ENCODE results near the gene SLC7A4. TPM values are rescaled to one million over a fixed set of nuclear protein-coding genes. Genes with fewer than 3 reads are reported as not detected.

The SLC7A4 gene, protein sequence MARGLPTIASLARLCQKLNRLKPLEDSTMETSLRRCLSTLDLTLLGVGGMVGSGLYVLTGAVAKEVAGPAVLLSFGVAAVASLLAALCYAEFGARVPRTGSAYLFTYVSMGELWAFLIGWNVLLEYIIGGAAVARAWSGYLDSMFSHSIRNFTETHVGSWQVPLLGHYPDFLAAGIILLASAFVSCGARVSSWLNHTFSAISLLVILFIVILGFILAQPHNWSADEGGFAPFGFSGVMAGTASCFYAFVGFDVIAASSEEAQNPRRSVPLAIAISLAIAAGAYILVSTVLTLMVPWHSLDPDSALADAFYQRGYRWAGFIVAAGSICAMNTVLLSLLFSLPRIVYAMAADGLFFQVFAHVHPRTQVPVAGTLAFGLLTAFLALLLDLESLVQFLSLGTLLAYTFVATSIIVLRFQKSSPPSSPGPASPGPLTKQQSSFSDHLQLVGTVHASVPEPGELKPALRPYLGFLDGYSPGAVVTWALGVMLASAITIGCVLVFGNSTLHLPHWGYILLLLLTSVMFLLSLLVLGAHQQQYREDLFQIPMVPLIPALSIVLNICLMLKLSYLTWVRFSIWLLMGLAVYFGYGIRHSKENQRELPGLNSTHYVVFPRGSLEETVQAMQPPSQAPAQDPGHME
- total RNA-seq (under 1 TPM in 2 of 5 experiments, not detected in 3; 0.13 TPM), polyA plus RNA-seq (under 1 TPM in 1 of 2 donors, not detected in 1; 0.08 TPM), total RNA-seq (not detected)

DNA sequence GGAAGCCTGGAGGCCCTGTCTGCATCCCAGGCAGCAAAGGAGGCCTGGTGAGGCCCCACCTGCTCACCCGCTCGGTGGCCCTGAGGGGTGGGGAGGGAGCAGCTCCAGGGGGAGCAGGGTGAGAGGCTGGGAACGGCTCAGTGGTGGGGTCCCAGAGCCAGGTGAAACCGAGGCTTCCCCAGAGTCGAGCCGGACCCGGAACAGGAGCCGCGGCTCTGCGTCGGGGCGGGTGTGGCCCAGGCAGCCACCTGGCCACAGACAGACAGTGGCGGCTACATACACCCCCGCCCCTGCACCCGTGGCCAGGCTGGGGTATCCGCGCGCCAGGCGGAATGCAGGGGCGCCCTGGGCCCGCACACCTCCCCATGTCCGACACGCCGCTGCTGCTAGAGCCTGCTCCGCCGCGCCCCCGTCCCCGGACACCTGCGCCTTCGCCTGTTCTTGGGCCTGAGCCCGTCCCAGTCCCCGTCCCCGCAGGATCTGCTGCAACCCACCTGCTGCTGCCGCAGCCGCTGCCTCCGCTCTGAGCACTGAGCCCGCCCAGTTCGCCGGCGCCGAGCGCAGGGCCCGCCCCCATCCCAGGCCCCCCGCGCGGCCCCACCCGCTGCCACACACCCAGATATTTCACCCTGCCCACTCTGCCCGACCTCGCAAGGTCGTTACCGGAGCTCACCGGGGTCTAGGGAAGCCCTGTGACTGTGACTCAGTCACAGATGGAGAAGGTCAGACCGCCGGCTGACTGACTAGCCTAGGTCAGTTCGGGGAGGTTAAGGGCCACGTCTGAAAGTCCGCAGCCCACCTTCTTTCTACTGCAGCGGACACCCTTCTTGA, at the start of gene SLC7A4:
SLC7A4 (minus strand) TSS at position 525 of the 831 bp plus-strand sequence. CDS start 749 bp downstream, outside the sequence.
- intact Hi-C loops (cut with micrococcal nuclease) = no loop called here
- POLR2A ChIA-PET = interaction anchor here (0.5 kb wide), 1 partner anchor 416 kb away, joined by 3 read pairs; no protein-coding TSS in a partner anchor
- Histone ChIP-seq H3K9me3 (ENCODE audit: control insufficient read depth in 2 of 3, low read length in 3 of 3) (no peaks in the 10 kb centered on the region), H3K4me3 (ENCODE audit: low read length) (no peak within 1 kb of the TSS), H3K27ac (ENCODE audit: low read depth, low read length) (no peak within 1 kb of the TSS), H3K27me3 (ENCODE audit: control insufficient read depth in 2 of 2, insufficient read depth in 2 of 2, low read length in 2 of 2) (no peaks in the 10 kb centered on the region), H3K36me3 (ENCODE audit: control insufficient read depth in 2 of 3, insufficient read depth in 3 of 3, low read length in 3 of 3) (no peaks in the 10 kb centered on the region), H3K4me1 (ENCODE audit: control insufficient read depth in 2 of 2, insufficient read depth in 2 of 2, low read length in 2 of 2) (peaks cover 0 to 9% of the 10 kb centered on the region in 2 donors)
- Mint-ChIP-seq H3K27me3 (peaks cover 19 to 40% (median 22%) of the 10 kb centered on the region in 5 donors), H3K27ac (no peak within 1 kb of the TSS), H3K36me3 (no peaks in the 10 kb centered on the region), H3K4me1 (peaks cover 1 to 10% (median 6%) of the 10 kb centered on the region in 7 donors), H3K4me3 (peak within 1 kb of the TSS in 6 of 10 donors; percentile 26 to 77 (median 49)), H3K9me3 (no peaks in the 10 kb centered on the region)
- ATAC-seq (peak; percentile 55), DNase-seq (no peak)
- CTCF ChIA-PET = no interaction called here

- ChIA-PET POLR2A (no interaction called here), CTCF (no interaction called here)
- ATAC-seq = no peak
- H3K4me1 Mint-ChIP-seq = no peaks in the 10 kb centered on the region
- no peaks in the 10 kb centered on the region for H3K27me3 Mint-ChIP-seq
- no peak overlapping the region for H3K4me3 ChIP-seq (ENCODE audit: low read length)
- H3K4me3 Mint-ChIP-seq = no peak overlapping the region
- no peaks in the 10 kb centered on the region for H3K9me3 Mint-ChIP-seq
- H3K27ac Mint-ChIP-seq = no peak overlapping the region
- no peaks in the 10 kb centered on the region for H3K4me1 ChIP-seq (ENCODE audit: control insufficient read depth in 2 of 2, insufficient read depth in 2 of 2, low read length in 2 of 2)
- no peaks in the 10 kb centered on the region for H3K36me3 Mint-ChIP-seq
- no peaks in the 10 kb centered on the region for H3K36me3 ChIP-seq (ENCODE audit: control insufficient read depth in 2 of 3, insufficient read depth in 3 of 3, low read length in 3 of 3)
- no peaks in the 10 kb centered on the region for H3K27me3 ChIP-seq (ENCODE audit: control insufficient read depth in 2 of 2, insufficient read depth in 2 of 2, low read length in 2 of 2)
- DNase-seq = no peak
- no peaks in the 10 kb centered on the region for H3K9me3 ChIP-seq (ENCODE audit: control insufficient read depth in 2 of 3, low read length in 3 of 3)
- no peak overlapping the region for H3K27ac ChIP-seq (ENCODE audit: low read depth, low read length)
- intact Hi-C loops (cut with micrococcal nuclease) = no loop called here
Measured at GRCh38 chr22:21080435-21081137, 48.2 kb upstream of the SLC7A4 start.

DNA sequence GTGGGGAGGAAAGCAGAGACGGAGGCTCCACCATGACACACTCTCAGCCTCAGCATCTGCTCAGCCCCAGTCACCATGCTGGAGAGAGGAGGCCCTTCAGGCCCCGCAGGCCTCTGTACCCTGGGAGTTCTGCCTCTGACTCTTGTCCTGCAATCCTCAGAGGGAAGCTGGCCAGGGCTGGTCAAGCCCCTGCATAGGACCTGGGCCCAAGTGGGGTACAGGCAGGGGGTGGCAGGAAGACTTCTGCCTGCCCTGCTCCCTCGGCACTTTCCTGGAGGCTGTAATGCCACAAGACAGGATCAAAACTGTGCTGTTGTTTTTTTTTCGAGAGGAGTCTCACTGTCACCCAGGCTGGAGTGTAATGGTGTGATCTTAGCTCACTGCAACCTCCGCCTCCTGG, 47.1 kb upstream of the SLC7A4 start:
- no peak overlapping the region for H3K27ac ChIP-seq (ENCODE audit: low read depth, low read length)
- H3K9me3 ChIP-seq (ENCODE audit: control insufficient read depth in 2 of 3, low read length in 3 of 3) = no peaks in the 10 kb centered on the region
- no peak overlapping the region for H3K27ac Mint-ChIP-seq
- no peaks in the 10 kb centered on the region for H3K4me1 ChIP-seq (ENCODE audit: control insufficient read depth in 2 of 2, insufficient read depth in 2 of 2, low read length in 2 of 2)
- no peaks in the 10 kb centered on the region for H3K36me3 Mint-ChIP-seq
- no peaks in the 10 kb centered on the region for H3K9me3 Mint-ChIP-seq
- no peak overlapping the region for H3K4me3 Mint-ChIP-seq
- H3K36me3 ChIP-seq (ENCODE audit: control insufficient read depth in 2 of 3, insufficient read depth in 3 of 3, low read length in 3 of 3) = no peaks in the 10 kb centered on the region
- no peak for ATAC-seq
- no peak overlapping the region for H3K4me3 ChIP-seq (ENCODE audit: low read length)
- no peaks in the 10 kb centered on the region for H3K27me3 ChIP-seq (ENCODE audit: control insufficient read depth in 2 of 2, insufficient read depth in 2 of 2, low read length in 2 of 2)
- intact Hi-C loops (cut with micrococcal nuclease) = no loop called here
- no peaks in the 10 kb centered on the region for H3K4me1 Mint-ChIP-seq
- ChIA-PET CTCF (no interaction called here), POLR2A (no interaction called here)
- no peak for DNase-seq
- H3K27me3 Mint-ChIP-seq = no peaks in the 10 kb centered on the region

- Histone ChIP-seq H3K9me3 (ENCODE audit: control insufficient read depth in 2 of 3, low read length in 3 of 3) (no peaks in the 10 kb centered on the region), H3K4me3 (ENCODE audit: low read length) (no peak overlapping the region), H3K36me3 (ENCODE audit: control insufficient read depth in 2 of 3, insufficient read depth in 3 of 3, low read length in 3 of 3) (no peaks in the 10 kb centered on the region), H3K4me1 (ENCODE audit: control insufficient read depth in 2 of 2, insufficient read depth in 2 of 2, low read length in 2 of 2) (no peaks in the 10 kb centered on the region), H3K27me3 (ENCODE audit: control insufficient read depth in 2 of 2, insufficient read depth in 2 of 2, low read length in 2 of 2) (no peaks in the 10 kb centered on the region), H3K27ac (ENCODE audit: low read depth, low read length) (no peak overlapping the region)
- intact Hi-C loops (cut with micrococcal nuclease) = no loop called here
- no peaks in the 10 kb centered on the region for H3K4me1 Mint-ChIP-seq
- POLR2A ChIA-PET = no interaction called here
- H3K36me3 Mint-ChIP-seq = no peaks in the 10 kb centered on the region
- no peak for ATAC-seq
- H3K27ac Mint-ChIP-seq = no peak overlapping the region
- H3K27me3 Mint-ChIP-seq = no peaks in the 10 kb centered on the region
- CTCF ChIA-PET = no interaction called here
- DNase-seq = no peak
- no peaks in the 10 kb centered on the region for H3K9me3 Mint-ChIP-seq
- no peak overlapping the region for H3K4me3 Mint-ChIP-seq
Measured at GRCh38 chr22:21078916-21079315, 46.6 kb upstream of the SLC7A4 start.

GRCh38 chr22:21077884-21078508, 45.6 kb upstream of the SLC7A4 start:
- Mint-ChIP-seq H3K36me3 (no peaks in the 10 kb centered on the region), H3K4me3 (no peak overlapping the region), H3K4me1 (no peaks in the 10 kb centered on the region), H3K27me3 (no peaks in the 10 kb centered on the region), H3K27ac (no peak overlapping the region), H3K9me3 (no peaks in the 10 kb centered on the region)
- no peak for ATAC-seq
- no peak overlapping the region for H3K27ac ChIP-seq (ENCODE audit: low read depth, low read length)
- CTCF ChIA-PET = no interaction called here
- H3K36me3 ChIP-seq (ENCODE audit: control insufficient read depth in 2 of 3, insufficient read depth in 3 of 3, low read length in 3 of 3) = no peaks in the 10 kb centered on the region
- no peaks in the 10 kb centered on the region for H3K9me3 ChIP-seq (ENCODE audit: control insufficient read depth in 2 of 3, low read length in 3 of 3)
- no peak overlapping the region for H3K4me3 ChIP-seq (ENCODE audit: low read length)
- POLR2A ChIA-PET = no interaction called here
- DNase-seq = no peak
- intact Hi-C loops (cut with micrococcal nuclease) = no loop called here
- H3K27me3 ChIP-seq (ENCODE audit: control insufficient read depth in 2 of 2, insufficient read depth in 2 of 2, low read length in 2 of 2) = no peaks in the 10 kb centered on the region
- no peaks in the 10 kb centered on the region for H3K4me1 ChIP-seq (ENCODE audit: control insufficient read depth in 2 of 2, insufficient read depth in 2 of 2, low read length in 2 of 2)

GRCh38 chr22:21076912-21077625, 44.7 kb upstream of the SLC7A4 start:
- Histone ChIP-seq H3K9me3 (ENCODE audit: control insufficient read depth in 2 of 3, low read length in 3 of 3) (no peaks in the 10 kb centered on the region), H3K36me3 (ENCODE audit: control insufficient read depth in 2 of 3, insufficient read depth in 3 of 3, low read length in 3 of 3) (no peaks in the 10 kb centered on the region), H3K4me3 (ENCODE audit: low read length) (no peak overlapping the region), H3K4me1 (ENCODE audit: control insufficient read depth in 2 of 2, insufficient read depth in 2 of 2, low read length in 2 of 2) (no peaks in the 10 kb centered on the region), H3K27ac (ENCODE audit: low read depth, low read length) (no peak overlapping the region), H3K27me3 (ENCODE audit: control insufficient read depth in 2 of 2, insufficient read depth in 2 of 2, low read length in 2 of 2) (no peaks in the 10 kb centered on the region)
- no peak overlapping the region for H3K27ac Mint-ChIP-seq
- ATAC-seq (no peak), DNase-seq (no peak)
- ChIA-PET POLR2A (no interaction called here), CTCF (no interaction called here)
- H3K4me3 Mint-ChIP-seq = no peak overlapping the region
- no peaks in the 10 kb centered on the region for H3K27me3 Mint-ChIP-seq
- no peaks in the 10 kb centered on the region for H3K9me3 Mint-ChIP-seq
- no peaks in the 10 kb centered on the region for H3K36me3 Mint-ChIP-seq
- intact Hi-C loops (cut with micrococcal nuclease) = no loop called here
- H3K4me1 Mint-ChIP-seq = no peaks in the 10 kb centered on the region
